NCI-H226 (cell line): ENCODE data around the gene LRCH4.
"Not testable (repeated sequence)": the region's sequence is repeated elsewhere in the genome, so short reads cannot be mapped to it uniquely, and the experiment has no call there.

Experiments
- DNase-seq: peaks from one replicate; pipeline ENCODE4 v3.0.0-alpha.2; 2015

LRCH4 gene

GRCh38 chr7:100565133-100565571 lies 20.8 kb downstream of the LRCH4 start:
- DNase-seq: no peak

- not testable (repeated sequence) for DNase-seq
These were observed 21.5 kb downstream of the LRCH4 start for GRCh38 chr7:100564405-100564804.

- peak; percentile 51 for DNase-seq
These were observed 22.0 kb downstream of the LRCH4 start for GRCh38 chr7:100563809-100564400.

GRCh38 chr7:100563100-100563564 lies 22.8 kb downstream of the LRCH4 start:
- no peak for DNase-seq

DNA sequence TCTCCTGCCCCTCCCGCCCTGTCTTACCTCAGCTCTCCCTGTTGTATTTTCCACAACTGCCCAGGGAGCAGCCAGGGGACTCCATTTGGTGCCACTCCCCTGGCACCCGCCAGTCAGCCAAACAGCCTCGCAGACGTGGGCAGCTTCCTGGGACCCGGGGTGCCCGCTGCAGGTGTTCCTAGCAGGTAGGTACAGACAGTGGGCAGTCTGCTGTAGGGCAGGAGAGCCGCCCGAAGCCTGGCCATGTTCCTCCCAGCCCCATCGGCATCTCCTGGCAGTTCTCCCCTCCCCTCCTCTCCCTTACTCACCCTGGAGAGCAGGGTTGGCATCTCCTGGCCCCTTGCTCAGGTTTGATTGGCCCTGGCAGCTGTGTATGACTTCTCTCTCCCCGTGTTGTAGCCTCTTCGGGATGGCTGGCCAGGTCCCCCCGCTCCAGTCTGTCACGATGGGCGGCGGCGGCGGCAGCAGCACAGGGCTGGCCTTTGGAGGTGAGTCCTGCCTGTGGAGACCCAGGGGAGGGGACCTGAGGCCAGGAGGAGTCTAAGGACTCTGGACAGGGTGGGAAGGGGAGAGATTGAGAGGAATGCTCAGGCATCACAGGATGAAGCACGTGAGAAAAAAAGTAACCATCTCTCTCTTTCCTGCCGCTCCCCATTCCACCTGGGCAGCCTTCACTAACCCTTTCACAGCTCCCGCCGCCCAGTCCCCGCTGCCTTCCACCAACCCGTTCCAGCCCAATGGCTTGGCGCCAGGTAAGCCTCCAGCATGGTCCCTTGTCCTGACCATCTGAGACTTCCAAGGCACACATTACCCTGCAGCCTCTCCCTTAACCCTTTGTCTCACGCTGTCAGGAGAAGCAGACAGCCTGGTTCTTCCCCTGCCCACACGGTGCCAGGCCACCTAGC lies 23.5 kb downstream of the LRCH4 start:
- no peak for DNase-seq

DNA sequence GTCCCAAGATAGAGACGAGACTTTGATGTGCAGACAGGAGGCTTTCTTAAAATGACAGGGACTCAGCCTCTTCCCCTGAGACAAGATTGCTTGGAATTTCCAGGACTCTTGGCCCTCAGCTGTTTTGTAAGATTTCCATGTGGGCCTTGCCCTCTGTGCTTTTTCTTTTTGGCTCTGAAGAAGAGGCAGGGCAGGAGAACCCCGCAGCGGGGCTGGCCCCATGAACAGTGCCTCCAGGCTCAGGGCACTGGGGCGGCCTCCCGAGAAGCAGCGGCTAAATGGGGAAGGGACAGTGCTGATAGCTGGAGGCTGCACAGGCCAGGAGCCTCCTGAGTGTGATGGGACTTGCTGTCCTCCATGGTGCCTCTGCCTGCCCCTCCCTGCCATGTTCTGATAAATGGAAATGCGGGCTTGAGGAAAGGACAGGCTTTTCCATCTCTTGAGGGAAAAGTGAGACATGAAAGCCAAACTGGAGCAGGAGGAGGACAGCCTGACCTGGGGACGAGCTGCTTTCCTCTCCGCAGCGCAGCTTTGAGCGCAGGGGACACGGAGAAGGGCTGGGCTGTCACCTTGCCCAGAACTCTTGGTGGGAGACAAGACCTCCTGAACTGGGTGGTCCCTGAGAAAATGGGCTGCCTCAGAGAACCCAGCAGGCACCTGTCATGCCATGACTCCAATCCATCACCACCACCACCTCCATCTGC lies 24.3 kb downstream of the LRCH4 start:
- DNase-seq: no peak

DNA sequence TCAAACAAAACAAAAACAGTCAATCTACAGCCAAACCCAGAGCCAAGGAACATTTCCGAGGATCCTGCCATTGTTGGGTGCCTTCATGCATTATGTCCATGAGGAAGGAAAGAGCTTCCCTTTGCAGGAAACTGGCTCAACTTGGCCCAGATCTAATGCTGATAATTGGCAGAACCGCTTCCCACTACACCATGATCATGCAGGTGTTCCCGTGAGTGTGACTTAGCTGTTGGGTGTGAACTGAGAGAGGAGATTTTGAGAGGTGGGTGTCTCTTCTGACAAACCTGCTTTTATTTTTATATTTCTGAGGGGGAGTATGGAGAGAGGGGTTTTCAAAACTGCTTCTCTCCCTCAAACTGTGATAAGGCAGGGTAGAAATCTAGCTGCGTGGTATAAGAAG lies 26.8 kb downstream of the LRCH4 start:
- DNase-seq: no peak

DNA sequence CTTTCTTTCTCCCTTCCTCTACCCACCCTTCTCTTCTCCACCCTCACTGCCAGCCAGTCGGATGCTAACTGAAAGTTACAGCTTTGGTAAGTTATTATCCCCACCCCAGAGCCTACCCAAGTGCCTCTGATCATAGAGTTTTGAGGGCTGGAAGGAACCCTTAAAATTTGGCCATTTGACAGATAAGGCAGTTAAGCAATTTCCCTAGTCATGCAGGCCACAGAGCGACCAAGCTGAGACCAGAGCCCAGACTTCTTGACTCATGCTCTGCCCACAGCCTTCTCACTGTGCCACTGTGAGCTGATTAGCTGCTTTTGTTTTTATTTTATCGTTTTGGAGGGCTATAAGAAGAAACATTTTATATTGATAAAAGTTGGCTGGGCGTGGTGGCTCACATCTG lies 29.4 kb downstream of the LRCH4 start:
- no peak for DNase-seq

- DNase-seq: no peak
These were observed 30.2 kb downstream of the LRCH4 start for GRCh38 chr7:100555701-100556100.

DNA sequence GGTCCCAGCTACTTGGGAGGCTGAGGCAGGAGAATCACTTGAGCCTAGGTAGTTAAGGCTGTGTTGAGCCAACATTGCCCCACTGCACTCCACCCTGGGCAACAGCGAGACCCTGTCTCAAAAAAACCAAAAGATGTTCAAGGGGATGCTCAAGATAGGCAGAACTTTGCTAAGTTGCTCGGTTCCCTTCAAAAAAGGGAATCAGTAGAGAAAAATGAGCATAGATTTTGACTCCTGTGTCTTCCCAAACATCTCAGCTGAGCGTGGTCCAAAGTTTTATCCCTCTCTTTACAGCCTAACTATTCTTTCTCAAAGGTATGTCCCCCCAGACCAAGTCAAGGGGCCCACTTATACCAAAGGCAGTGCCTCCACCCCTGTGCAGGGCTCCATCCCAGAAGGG lies 32.9 kb downstream of the LRCH4 start:
- DNase-seq: no peak

DNA sequence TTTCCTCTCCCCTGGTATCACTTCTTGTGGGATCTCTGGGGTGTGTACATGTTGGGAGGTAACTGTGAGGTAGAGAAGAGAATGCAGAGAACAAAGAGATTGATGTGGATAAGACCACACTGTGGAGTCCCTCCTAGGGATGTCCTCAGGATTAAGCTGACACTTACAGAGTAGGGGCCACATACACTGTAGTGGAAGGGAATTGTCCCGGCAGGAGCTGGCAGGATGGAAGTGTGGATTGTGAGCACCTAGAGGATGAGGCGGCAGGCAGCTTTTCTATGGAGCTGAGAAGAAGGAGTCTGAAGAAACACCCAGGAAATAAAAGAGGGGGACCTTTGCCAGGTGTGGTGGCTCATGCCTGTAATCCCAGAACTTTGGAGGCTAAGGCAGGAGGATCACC lies 33.4 kb downstream of the LRCH4 start:
- no peak for DNase-seq

- peak; percentile 53 for DNase-seq
These were observed 37.5 kb downstream of the LRCH4 start for GRCh38 chr7:100548446-100548845.

DNA sequence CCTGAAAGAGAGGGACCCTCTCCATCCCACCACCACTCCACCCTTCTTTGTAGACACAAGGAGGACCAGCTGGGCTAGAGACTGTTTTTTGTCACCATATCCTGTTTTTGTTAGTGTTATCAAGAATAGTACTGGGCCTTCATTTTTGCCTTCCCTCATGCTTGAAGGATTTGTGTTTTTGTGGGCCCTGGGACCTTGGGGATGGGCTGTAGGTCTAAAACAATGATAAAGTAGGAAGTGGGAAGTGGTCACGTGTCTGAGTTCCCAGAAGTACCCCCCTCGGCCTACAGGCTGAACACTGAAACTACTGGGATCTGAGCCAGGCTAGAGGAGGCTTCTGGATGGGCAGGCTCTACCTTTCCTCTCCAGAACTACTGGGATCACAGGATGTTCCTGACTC lies 38.1 kb downstream of the LRCH4 start:
- peak; percentile 48 for DNase-seq

GRCh38 chr7:100546926-100547800 lies 38.8 kb downstream of the LRCH4 start:
- DNase-seq: no peak

DNA sequence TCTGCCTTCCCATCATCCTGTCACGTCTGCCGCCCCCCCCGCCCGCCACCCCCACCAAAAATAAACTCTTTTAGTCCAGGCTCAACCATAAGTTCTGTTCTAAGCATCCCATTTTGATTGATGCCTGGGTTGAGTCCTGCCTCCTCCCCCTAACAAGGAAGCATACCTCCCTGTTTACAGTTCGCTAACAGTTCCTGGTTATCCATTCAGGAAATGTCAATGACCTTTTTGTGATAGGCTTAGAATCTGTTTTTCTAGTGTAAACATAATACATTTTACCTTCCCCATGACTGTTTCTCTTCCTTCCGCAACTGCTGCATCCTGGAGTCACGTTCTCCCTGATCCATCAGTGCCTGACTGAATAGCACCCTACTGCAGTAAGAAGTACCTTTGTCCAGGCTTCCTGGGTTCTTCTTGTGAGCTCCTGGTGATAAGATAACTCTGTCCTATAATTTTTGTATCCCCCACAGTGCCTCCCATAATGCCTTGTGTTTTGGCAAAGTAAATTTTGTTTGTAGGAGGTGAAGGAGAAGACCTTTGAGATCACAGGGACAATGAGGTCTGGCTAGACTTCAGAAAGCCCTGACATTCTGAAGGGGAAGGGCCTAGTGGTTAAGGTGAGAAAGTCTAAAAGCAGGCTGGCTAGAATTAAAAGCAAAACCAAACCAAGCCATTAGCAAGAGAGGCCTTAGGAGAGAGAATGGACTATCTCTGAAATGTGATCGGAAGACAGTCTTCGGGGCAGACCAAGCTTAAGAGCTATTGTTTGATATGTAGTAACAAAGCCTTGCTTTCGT lies 39.6 kb downstream of the LRCH4 start:
- DNase-seq: peak; percentile 69

- peak; percentile 99 for DNase-seq
These were observed 40.4 kb downstream of the LRCH4 start for GRCh38 chr7:100545360-100546128.

DNA sequence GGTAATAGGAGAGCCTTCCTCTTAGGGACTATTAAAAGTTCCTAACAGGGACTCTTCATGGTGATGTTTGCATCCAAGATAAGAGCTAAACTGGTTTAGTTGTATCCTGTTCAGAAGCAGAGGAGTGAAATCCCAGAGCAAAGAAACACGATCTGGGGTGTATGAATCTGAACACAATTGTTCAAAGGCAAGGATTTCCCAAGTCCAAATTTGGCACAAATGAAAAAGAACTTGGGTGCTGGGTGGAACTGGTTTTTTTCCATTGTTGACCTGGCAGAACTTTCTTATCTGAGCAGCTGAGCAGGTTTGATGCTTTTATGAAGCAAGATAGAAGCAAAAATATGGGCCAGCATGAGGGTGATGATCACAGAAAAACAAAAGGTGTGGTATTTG lies 41.0 kb downstream of the LRCH4 start:
- peak; percentile 80 for DNase-seq

GRCh38 chr7:100544386-100544785 lies 41.5 kb downstream of the LRCH4 start:
- DNase-seq: no peak

GRCh38 chr7:100543586-100543985 lies 42.3 kb downstream of the LRCH4 start:
- no peak for DNase-seq

DNA sequence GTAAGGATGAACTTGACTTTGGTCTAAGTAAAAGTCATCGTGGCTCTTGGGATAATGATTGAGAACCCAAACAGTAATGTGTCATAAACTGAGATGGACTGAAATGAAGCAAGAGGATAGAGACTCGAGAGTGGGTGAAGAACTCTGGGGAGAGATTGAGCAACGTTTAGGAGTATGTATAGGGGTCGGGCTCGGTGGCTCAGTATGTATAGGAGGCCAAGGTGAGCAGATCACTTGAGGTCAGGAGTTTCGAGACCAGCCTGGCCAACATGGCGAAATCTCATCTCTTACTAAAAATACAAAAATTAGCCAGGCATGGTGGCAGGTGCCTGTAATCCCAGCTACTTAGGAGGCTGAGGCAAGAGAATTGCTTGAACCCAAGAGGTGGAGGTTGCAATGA lies 44.6 kb downstream of the LRCH4 start:
- not testable (repeated sequence) for DNase-seq
